ENCODE data around the gene FAM209B.

GRCh38 chr20:56501116-56501515 lies 31.9 kb upstream of the FAM209B start:
- TF ChIP-seq, protein P1, sequence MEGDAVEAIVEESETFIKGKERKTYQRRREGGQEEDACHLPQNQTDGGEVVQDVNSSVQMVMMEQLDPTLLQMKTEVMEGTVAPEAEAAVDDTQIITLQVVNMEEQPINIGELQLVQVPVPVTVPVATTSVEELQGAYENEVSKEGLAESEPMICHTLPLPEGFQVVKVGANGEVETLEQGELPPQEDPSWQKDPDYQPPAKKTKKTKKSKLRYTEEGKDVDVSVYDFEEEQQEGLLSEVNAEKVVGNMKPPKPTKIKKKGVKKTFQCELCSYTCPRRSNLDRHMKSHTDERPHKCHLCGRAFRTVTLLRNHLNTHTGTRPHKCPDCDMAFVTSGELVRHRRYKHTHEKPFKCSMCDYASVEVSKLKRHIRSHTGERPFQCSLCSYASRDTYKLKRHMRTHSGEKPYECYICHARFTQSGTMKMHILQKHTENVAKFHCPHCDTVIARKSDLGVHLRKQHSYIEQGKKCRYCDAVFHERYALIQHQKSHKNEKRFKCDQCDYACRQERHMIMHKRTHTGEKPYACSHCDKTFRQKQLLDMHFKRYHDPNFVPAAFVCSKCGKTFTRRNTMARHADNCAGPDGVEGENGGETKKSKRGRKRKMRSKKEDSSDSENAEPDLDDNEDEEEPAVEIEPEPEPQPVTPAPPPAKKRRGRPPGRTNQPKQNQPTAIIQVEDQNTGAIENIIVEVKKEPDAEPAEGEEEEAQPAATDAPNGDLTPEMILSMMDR (IDR thresholded peaks at IDR 0.05) = no peak
- TF ChIP-seq POLR2A (IDR thresholded peaks at IDR 0.05) = no peak
